Sigmoid colon (tissue), 7 donors: ENCODE results near the gene GRM8. TPM values are rescaled to one million over a fixed set of nuclear protein-coding genes. Genes with fewer than 3 reads are reported as not detected.

Source experiments
- DNase-seq: peaks from one replicate; pipeline ENCODE4 v3.0.0-alpha.2; 2019
- H3K27ac ChIP-seq, 4 donors: fragments of 200-600 bp; sonication (generic); one replicate each; pipeline ENCODE4 v1.5.1; 2016 to 2019; ENCODE audit warnings: mild to moderate bottlenecking in 1 of 4
- H3K27me3 ChIP-seq, 3 donors: fragments of 200-600 bp; sonication (generic); one replicate each; pipeline ENCODE4 v1.5.1; 2019; ENCODE audit warnings: mild to moderate bottlenecking in 1 of 3
- H3K36me3 ChIP-seq, 4 donors: fragments of 200-600 bp; sonication (generic); one replicate each; pipeline ENCODE4 v1.5.1; 2016 to 2019
- H3K4me1 ChIP-seq, 4 donors: fragments of 200-600 bp; sonication (generic); one replicate each; pipeline ENCODE4 v1.5.1; 2017 to 2019
- H3K4me3 ChIP-seq, 4 donors: fragments of 200-600 bp; sonication (generic); one replicate each; pipeline ENCODE4 v1.5.1; 2017 to 2019; ENCODE audit warnings: mild to moderate bottlenecking in 2 of 4, moderate library complexity in 1 of 4
- H3K9me3 ChIP-seq, 4 donors: fragments of 200-600 bp in 3 of 4; sonication (generic) in 3 of 4; one replicate each; pipeline versions ENCODE4 v1.5.1 to v1.6.1; 2013 to 2019
- CTCF ChIP-seq, 4 experiments: fragments of 450-650 bp in 3 of 4; fragments of 200-600 bp in 1 of 4; IDR thresholded peaks; one replicate each; pipeline ENCODE4 v1.5.1; 2016 to 2019; ENCODE audit warnings: antibody characterized with exemption in 4 of 4, mild to moderate bottlenecking in 3 of 4, moderate library complexity in 2 of 4
- EP300 ChIP-seq, 4 donors: sonication (generic); formaldehyde crosslinking; IDR thresholded peaks; one replicate each; pipeline ENCODE4 v1.6.1; 2017; ENCODE audit warnings: antibody characterized with exemption in 4 of 4
- POLR2A ChIP-seq, 2 donors: fragments of 450-650 bp; IDR thresholded peaks; one replicate each; pipeline ENCODE4 v1.6.1; 2016; ENCODE audit warnings: antibody characterized with exemption in 2 of 2, mild to moderate bottlenecking in 2 of 2, moderate library complexity in 2 of 2
- POLR2AphosphoS5 ChIP-seq, 4 donors: sonication (generic); formaldehyde crosslinking; IDR thresholded peaks; one replicate each; pipeline ENCODE4 v1.6.1; 2017; ENCODE audit warnings: antibody characterized with exemption in 4 of 4
- WGBS, 2 donors: extraction: QIAGEN DNeasy Blood & Tissue Kit; methylation state at CpG; one replicate each; pipeline ENCODE4 v1.1.7; 2013; 5-methylcytosine and 5-hydroxymethylcytosine counted together
- intact Hi-C: fragments of 100-400 bp; cut with DNase I; formaldehyde crosslinking; loops from one replicate; pipeline ENCODE4 v1.15.1; 2023
- polyA plus RNA-seq, 3 donors: library from polyadenylated mRNA; stranded (reverse); fragments of 200-250 nt; gene quantifications; one replicate each; pipeline ENCODE4 v1.2.3, GENCODE V29; 2013
- total RNA-seq, 4 donors: library from RNA; depleted of rRNA; stranded (reverse); fragments of >200 nt; gene quantifications; one replicate each; pipeline ENCODE4 v1.1.0, GENCODE V29; 2016
- donor health status: healthy with polysubstance abuse.
- donor health status: Bipolar disorder and iron deficiency.
- donor health status: healthy.

Gene GRM8
- total and polyA plus RNA-seq, 7 donors: 0.27 to 1.9 (median 0.55) TPM; not detected in 4

- intact Hi-C loops: no loop called here
- TF ChIP-seq CTCF (IDR thresholded peaks at IDR 0.05): no peak
- TF ChIP-seq POLR2A (IDR thresholded peaks at IDR 0.05): no peak
- no peak for TF ChIP-seq EP300 (IDR thresholded peaks at IDR 0.05)
- TF ChIP-seq POLR2AphosphoS5 (IDR thresholded peaks at IDR 0.05): no peak
- Histone ChIP-seq H3K36me3 (no peaks in the 10 kb centered on the region), H3K4me1 (no peaks in the 10 kb centered on the region), H3K9me3 (no peaks in the 10 kb centered on the region), H3K4me3 (no peak overlapping the region), H3K27me3 (peaks cover 0 to 35% (median 0%) of the 10 kb centered on the region in 3 donors), H3K27ac (no peak overlapping the region)
- WGBS, 2 donors: 51 to 80% methylated on average over 10 of the region's 10 CpGs
- no peak for DNase-seq
Measured at GRCh38 chr7:127226685-127227374, 25.9 kb downstream of the GRM8 start.

- no peaks in the 10 kb centered on the region for H3K4me1 ChIP-seq
- H3K27ac ChIP-seq: no peak overlapping the region
- whole genome bisulfite sequencing, 2 donors: 92 to 95% methylated on average over 1 of the region's 1 CpG
- TF ChIP-seq POLR2AphosphoS5 (IDR thresholded peaks at IDR 0.05) (no peak), EP300 (IDR thresholded peaks at IDR 0.05) (no peak), POLR2A (IDR thresholded peaks at IDR 0.05) (no peak), CTCF (IDR thresholded peaks at IDR 0.05) (no peak)
- peaks cover 0 to 26% (median 0%) of the 10 kb centered on the region in 3 donors for H3K27me3 ChIP-seq
- no peak overlapping the region for H3K4me3 ChIP-seq
- no peak for DNase-seq
- intact Hi-C loops: no loop called here
- no peaks in the 10 kb centered on the region for H3K36me3 ChIP-seq
- H3K9me3 ChIP-seq: no peaks in the 10 kb centered on the region
Measured at GRCh38 chr7:127221731-127222130, 31.0 kb downstream of the GRM8 start.

- intact Hi-C loops: no loop called here
- no peaks in the 10 kb centered on the region for H3K9me3 ChIP-seq
- no peak overlapping the region for H3K4me3 ChIP-seq
- DNase-seq: no peak
- H3K4me1 ChIP-seq: no peaks in the 10 kb centered on the region
- WGBS, 2 donors: 72 to 87% methylated on average over 4 of the region's 4 CpGs
- no peaks in the 10 kb centered on the region for H3K27me3 ChIP-seq
- no peak overlapping the region for H3K27ac ChIP-seq
- TF ChIP-seq EP300 (IDR thresholded peaks at IDR 0.05): no peak
- no peak for TF ChIP-seq POLR2AphosphoS5 (IDR thresholded peaks at IDR 0.05)
- TF ChIP-seq CTCF (IDR thresholded peaks at IDR 0.05): no peak
- no peak for TF ChIP-seq POLR2A (IDR thresholded peaks at IDR 0.05)
- H3K36me3 ChIP-seq: no peaks in the 10 kb centered on the region
Measured at GRCh38 chr7:127214956-127215718, 37.6 kb downstream of the GRM8 start.

- WGBS, 2 donors: 80 to 84% methylated on average over 2 of the region's 2 CpGs
- intact Hi-C loops: no loop called here
- TF ChIP-seq CTCF (IDR thresholded peaks at IDR 0.05) (no peak), POLR2A (IDR thresholded peaks at IDR 0.05) (no peak), POLR2AphosphoS5 (IDR thresholded peaks at IDR 0.05) (no peak), EP300 (IDR thresholded peaks at IDR 0.05) (no peak)
- no peaks in the 10 kb centered on the region for H3K36me3 ChIP-seq
- no peak overlapping the region for H3K4me3 ChIP-seq
- H3K27me3 ChIP-seq: no peaks in the 10 kb centered on the region
- DNase-seq: no peak
- no peak overlapping the region for H3K27ac ChIP-seq
- no peaks in the 10 kb centered on the region for H3K4me1 ChIP-seq
- no peaks in the 10 kb centered on the region for H3K9me3 ChIP-seq
Measured at GRCh38 chr7:127209886-127210285, 42.9 kb downstream of the GRM8 start.
